GM18507 (cell line): ENCODE data around the gene NLRP12.
A peak's percentile ranks its signal among the peaks of the same experiment; 100 is the strongest.
"Not testable (repeated sequence)": the region's sequence is repeated elsewhere in the genome, so short reads cannot be mapped to it uniquely, and the experiment has no call there.

ENCODE experiments used
- DNase-seq: peaks from one replicate; pipeline ENCODE4 v3.0.0; 2011; ENCODE audit warnings: low read depth; ENCODE audit not compliant: insufficient read length; ENCODE audit errors: extremely low spot score
- FAIRE-seq: peaks from 2 replicates; lab custom pipeline; 2011; peaks lifted over from hg19 to GRCh38; lab: Jason Lieb, UNC

NLRP12 gene

GRCh38 chr19:53824134-53824611, at the start of gene NLRP12:
Gene NLRP12, minus strand, starts transcription at chr19:53824314. Its CDS starts 140 bp downstream, at chr19:53824174.
- FAIRE-seq (no peak), DNase-seq (no peak)

GRCh38 chr19:53872762-53873161, 48.6 kb upstream of the NLRP12 start:
- FAIRE-seq = no peak
- DNase-seq = no peak

- FAIRE-seq = no peak
Measured at GRCh38 chr19:53871454-53871853, 47.3 kb upstream of the NLRP12 start.

GRCh38 chr19:53870485-53870844, 46.4 kb upstream of the NLRP12 start:
- FAIRE-seq = peak; percentile 48
- DNase-seq = no peak

More at GRCh38 chr19:53871454-53871853, 47.3 kb upstream of the NLRP12 start:
- no peak for DNase-seq

GRCh38 chr19:53869805-53870484, 45.8 kb upstream of the NLRP12 start:
- DNase-seq, FAIRE-seq: not testable (repeated sequence)

- FAIRE-seq (peak; percentile 74), DNase-seq (no peak)
Measured at GRCh38 chr19:53868892-53869804, 45.0 kb upstream of the NLRP12 start.

GRCh38 chr19:53868091-53868891, 44.2 kb upstream of the NLRP12 start:
- DNase-seq = no peak
- no peak for FAIRE-seq

- DNase-seq (peak; percentile 75), FAIRE-seq (peak; percentile 71)
Measured at GRCh38 chr19:53867225-53868090, 43.3 kb upstream of the NLRP12 start, which contains the start of gene MYADM. Gene MYADM, plus strand, starts transcription at chr19:53867883. Its CDS starts 5,647 bp downstream, at chr19:53873530.

- FAIRE-seq (no peak), DNase-seq (no peak)
Measured at GRCh38 chr19:53866865-53867224, 42.7 kb upstream of the NLRP12 start.

GRCh38 chr19:53865918-53866864, 42.1 kb upstream of the NLRP12 start:
- DNase-seq (no peak), FAIRE-seq (no peak)

- no peak for DNase-seq
- no peak for FAIRE-seq
Measured at GRCh38 chr19:53865523-53865917, 41.4 kb upstream of the NLRP12 start.

GRCh38 chr19:53864308-53864836, 40.3 kb upstream of the NLRP12 start:
- no peak for DNase-seq
- FAIRE-seq = no peak

GRCh38 chr19:53853707-53854106, 29.6 kb upstream of the NLRP12 start:
- no peak for FAIRE-seq
- no peak for DNase-seq

GRCh38 chr19:53849237-53849676, 25.1 kb upstream of the NLRP12 start:
- DNase-seq = no peak
- FAIRE-seq = no peak

GRCh38 chr19:53847555-53847954, 23.4 kb upstream of the NLRP12 start:
- FAIRE-seq (no peak), DNase-seq (no peak)

- no peak for DNase-seq
Measured at GRCh38 chr19:53844849-53845246, 20.7 kb upstream of the NLRP12 start.

GRCh38 chr19:53840914-53841313, 16.8 kb upstream of the NLRP12 start:
- DNase-seq, FAIRE-seq: not testable (repeated sequence)

More at GRCh38 chr19:53844849-53845246, 20.7 kb upstream of the NLRP12 start:
- no peak for FAIRE-seq
